ENCODE results near the gene WWC1.

The WWC1 gene

GRCh38 chr5:168451565-168451964 lies 160.1 kb downstream of the WWC1 start:
- DNase-seq = no peak

- DNase-seq = no peak
Observed at GRCh38 chr5:168455201-168455600, 163.8 kb downstream of the WWC1 start.

- DNase-seq = no peak
Observed at GRCh38 chr5:168457542-168457941, 166.1 kb downstream of the WWC1 start.

GRCh38 chr5:168460606-168461005 lies 169.2 kb downstream of the WWC1 start:
- no peak for DNase-seq

- DNase-seq = no peak
Observed at GRCh38 chr5:168463081-168463480, 171.6 kb downstream of the WWC1 start.

- no peak for DNase-seq
Observed at GRCh38 chr5:168464214-168464613, 172.8 kb downstream of the WWC1 start.

GRCh38 chr5:168464641-168465040 lies 173.2 kb downstream of the WWC1 start:
- no peak for DNase-seq

GRCh38 chr5:168467755-168468330 lies 176.4 kb downstream of the WWC1 start:
- DNase-seq = no peak

GRCh38 chr5:168468836-168469235 lies 177.4 kb downstream of the WWC1 start:
- peak; percentile 71 for DNase-seq

- peak; percentile 56 for DNase-seq
Observed at GRCh38 chr5:168469816-168470215, 178.4 kb downstream of the WWC1 start.

- DNase-seq = peak; percentile 79
Observed at GRCh38 chr5:168471785-168472184, 180.3 kb downstream of the WWC1 start.

- peak; percentile 95 for DNase-seq
Observed at GRCh38 chr5:168472329-168472728, 180.9 kb downstream of the WWC1 start.

GRCh38 chr5:168474319-168474718 lies 182.9 kb downstream of the WWC1 start:
- DNase-seq = no peak

GRCh38 chr5:168477060-168477459 lies 185.6 kb downstream of the WWC1 start:
- peak; percentile 71 for DNase-seq

GRCh38 chr5:168479166-168479565 lies 187.7 kb downstream of the WWC1 start:
- no peak for DNase-seq

GRCh38 chr5:168480601-168481000 lies 189.2 kb downstream of the WWC1 start:
- DNase-seq = no peak

GRCh38 chr5:168481330-168481788 lies 189.9 kb downstream of the WWC1 start:
- DNase-seq = no peak

GRCh38 chr5:168482361-168482760 lies 190.9 kb downstream of the WWC1 start:
- DNase-seq = no peak

GRCh38 chr5:168486136-168486879 lies 194.9 kb downstream of the WWC1 start, which contains the start of gene RARS1:
Gene RARS1, plus strand, starts transcription at chr5:168486471. Its CDS starts 28 bp downstream, at chr5:168486499.
- DNase-seq = peak; percentile 93

GRCh38 chr5:168489059-168489458 lies 197.6 kb downstream of the WWC1 start:
- no peak for DNase-seq

- DNase-seq = no peak
Observed at GRCh38 chr5:168494057-168494555, 202.7 kb downstream of the WWC1 start.

GRCh38 chr5:168502563-168503237 lies 211.3 kb downstream of the WWC1 start:
- no peak for DNase-seq

GRCh38 chr5:168513861-168514428 lies 222.5 kb downstream of the WWC1 start:
- DNase-seq = no peak

All from fibroblast of skin of scalp (primary cell).